ENCODE data around the gene ANO5.
"Not testable (repeated sequence)": the region's sequence is repeated elsewhere in the genome, so short reads cannot be mapped to it uniquely, and the experiment has no call there.

ANO5 gene

DNA sequence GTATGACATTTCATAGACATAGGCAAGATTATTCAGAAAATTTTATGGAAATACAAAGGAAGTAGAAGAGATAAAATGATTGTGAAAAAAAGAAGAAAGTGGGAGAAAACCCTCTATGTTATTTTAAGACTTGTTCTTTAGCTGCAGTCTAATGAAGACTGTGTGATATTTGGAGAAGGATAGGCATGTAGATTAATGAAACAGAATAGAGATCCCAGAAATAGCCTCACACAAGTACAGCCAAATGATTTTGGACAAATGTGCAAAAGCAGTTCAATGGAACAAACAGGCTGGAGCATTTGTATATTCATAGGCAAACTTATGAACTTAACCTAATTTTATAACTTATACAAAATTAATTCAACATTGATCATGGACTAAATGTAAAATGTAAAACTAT lies 14.3 kb downstream of the ANO5 start:
- DNase-seq, result no peak

GRCh38 chr11:22208151-22208858 lies 15.4 kb downstream of the ANO5 start:
- DNase-seq, result no peak

DNA sequence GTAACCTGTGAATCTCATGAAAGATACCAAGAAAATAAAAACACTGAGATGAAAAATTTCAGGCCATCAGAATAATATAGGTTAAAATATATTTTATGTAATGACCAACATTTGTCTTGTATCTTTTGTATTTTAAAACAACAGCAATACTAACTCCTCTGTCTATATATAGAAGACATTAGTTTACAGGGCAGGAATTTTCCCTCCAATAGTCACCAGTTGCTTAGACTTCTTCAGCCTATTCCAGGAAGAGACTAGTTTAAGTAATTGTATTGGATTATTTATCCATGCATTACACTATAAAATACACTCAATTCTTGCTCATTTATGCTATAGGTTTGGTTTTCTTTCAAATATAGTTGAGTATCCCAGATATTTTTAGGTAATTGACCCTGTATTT lies 24.1 kb downstream of the ANO5 start:
- no peak for DNase-seq

DNA sequence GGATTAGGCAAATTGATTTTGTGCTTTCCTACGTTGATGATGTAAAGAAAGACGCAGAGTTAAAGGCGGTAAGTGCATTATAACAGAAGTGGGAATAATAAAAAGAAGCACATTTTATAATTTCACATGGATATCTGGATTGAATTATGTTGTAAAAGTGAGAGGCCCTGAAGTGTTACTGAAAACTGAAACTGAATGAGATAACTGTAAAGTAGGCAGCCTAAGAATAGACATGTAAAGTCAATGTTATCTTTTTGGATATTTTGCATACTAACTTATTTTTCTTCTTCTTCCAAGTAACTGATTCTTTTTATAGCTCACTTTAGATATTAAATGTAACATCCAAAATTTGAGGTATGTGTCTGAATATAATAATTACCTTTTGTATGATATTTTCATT lies 28.3 kb downstream of the ANO5 start:
- no peak for DNase-seq

GRCh38 chr11:22225190-22225589 lies 32.3 kb downstream of the ANO5 start:
- DNase-seq, result no peak

DNA sequence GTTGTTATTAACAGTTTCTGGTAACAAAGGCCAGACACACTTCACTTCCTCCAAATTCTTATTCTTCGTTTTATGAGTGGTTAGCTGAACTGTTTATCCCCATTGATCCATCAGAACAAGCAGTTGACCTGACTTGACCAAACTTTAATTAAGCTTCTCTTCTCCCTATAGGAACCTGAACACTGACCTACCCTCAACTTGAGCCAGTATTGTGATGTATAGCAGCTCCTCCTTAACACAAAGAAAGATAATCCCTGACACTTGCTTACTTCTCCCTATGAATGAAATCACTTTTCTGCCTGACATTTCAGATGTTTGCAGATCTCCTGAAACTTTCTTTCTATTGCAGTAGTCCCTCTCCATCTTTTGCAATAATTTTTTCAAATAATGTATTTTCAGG lies 41.9 kb downstream of the ANO5 start:
- DNase-seq, result no peak

GRCh38 chr11:22244986-22245592 lies 52.2 kb downstream of the ANO5 start:
- peak in 1 of 5 experiments; percentile 25 for DNase-seq

DNA sequence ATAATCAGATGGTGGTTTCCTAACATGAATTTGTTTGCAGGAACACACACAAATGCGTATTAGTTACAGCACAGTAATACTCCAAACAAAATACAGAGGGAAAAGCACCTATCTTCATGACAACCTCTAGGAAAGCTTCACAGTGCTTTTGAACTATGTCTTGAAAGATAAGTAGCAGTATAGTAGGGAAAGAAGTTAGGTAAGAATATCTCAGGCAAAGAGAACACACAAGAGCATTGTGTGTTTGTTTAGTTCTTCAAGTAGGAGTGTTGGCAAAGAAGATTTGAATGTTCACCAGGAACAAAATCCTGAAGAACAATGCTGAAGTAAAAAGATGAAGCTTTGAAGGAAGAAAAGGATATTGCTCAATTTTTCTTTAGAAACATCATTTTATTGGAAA lies 54.1 kb downstream of the ANO5 start:
- no peak for DNase-seq

- no peak for DNase-seq
These were observed 57.0 kb downstream of the ANO5 start for GRCh38 chr11:22249871-22250270.

DNA sequence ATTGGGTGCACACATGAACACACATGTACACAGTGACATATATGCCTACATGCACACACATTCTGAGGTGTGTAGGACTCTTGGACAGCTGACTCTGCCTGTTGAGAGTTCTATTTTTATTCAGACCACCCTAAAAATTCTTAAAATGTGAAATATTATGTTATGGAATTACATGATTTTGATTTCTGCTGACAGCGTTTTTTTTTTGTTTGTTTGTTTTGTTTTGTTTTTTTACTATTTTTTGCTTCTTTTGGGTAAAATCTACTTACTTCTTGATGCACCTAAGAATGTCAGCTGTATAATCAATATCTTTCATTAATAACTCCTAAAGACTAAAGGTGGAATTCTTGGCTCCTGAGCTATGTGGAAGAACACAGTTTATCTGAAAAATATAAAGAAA lies 64.0 kb downstream of the ANO5 start:
- no peak for DNase-seq

- no peak for DNase-seq
These were observed 70.7 kb downstream of the ANO5 start for GRCh38 chr11:22263613-22264012.

- DNase-seq, result not testable (repeated sequence)
These were observed 76.2 kb downstream of the ANO5 start for GRCh38 chr11:22268983-22269624.

- no peak for DNase-seq
These were observed 80.9 kb downstream of the ANO5 start for GRCh38 chr11:22273781-22274180.

- DNase-seq, result no peak
These were observed 82.7 kb downstream of the ANO5 start for GRCh38 chr11:22275600-22275999.

DNA sequence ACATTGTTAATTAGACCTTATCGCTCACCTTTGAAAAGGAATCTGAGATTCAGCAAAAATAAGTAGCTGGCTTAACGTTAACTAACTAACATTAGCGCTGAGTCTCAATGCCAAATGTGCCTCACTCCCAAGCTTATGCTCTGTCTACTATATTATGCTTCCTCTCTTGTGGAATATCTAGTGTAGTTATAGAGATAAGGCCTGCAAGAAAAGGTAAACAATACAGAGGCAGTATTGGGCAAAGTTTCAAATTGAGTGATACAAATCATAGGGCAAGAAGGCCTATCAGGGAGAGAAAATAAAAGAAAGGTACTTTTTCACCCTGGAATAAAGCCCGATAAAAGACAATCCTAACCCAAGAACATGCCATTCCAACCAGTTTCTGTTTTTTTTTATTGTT lies 83.7 kb downstream of the ANO5 start:
- no peak for DNase-seq

DNA sequence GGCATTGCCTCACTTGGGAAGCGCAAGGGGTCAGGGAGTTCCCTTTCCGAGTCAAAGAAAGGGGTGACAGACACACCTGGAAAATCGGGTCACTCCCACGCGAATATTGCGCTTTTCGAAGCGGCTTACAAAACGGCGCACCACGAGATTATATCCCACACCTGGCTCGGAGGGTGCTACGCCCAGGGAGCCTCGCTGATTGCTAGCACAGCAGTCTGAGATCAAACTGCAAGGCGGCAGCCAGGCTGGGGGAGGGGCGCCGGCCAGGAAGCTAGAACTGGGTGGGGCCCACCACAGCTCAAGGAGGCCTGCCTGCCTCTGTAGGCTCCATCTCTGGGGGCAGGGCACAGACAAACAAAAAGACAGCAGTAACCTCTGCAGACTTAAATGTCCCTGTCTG lies 92.1 kb downstream of the ANO5 start:
- DNase-seq, result not testable (repeated sequence)

GRCh38 chr11:22302368-22302767 lies 109.5 kb downstream of the ANO5 start:
- DNase-seq, result no peak

- DNase-seq, result peak in 1 of 5 experiments; percentile 18
These were observed 111.6 kb downstream of the ANO5 start for GRCh38 chr11:22304337-22304961.

- DNase-seq, result no peak
These were observed 124.8 kb downstream of the ANO5 start for GRCh38 chr11:22317656-22318055.

DNA sequence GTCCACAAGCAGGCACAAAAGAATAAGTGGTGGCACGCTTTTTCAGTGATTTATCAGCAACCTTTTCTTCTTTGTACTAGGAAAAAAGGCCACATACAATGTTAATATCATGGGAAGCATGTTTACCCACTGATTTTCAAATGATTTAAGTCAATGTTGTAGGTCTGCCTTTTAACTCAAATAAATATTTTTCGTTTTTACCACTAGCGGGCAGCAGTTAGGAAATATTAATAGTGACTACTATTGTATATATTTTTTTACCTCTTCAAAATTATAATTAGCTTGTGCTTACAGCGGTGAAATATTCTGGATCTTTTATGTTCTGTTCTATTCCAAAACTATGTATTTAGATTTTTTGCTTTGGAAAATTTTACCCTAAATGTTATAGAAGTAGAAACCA lies 138.9 kb downstream of the ANO5 start:
- no peak for DNase-seq
